Natural killer cell treated with Interleukin-12 subunit alpha and Interleukin-12 subunit beta and Interleukin-15 and Interleukin-18, amount 100 ng/mL, for 72 hours (primary cell): Measurements from ENCODE around the gene CROT. TPM values are rescaled to one million over a fixed set of nuclear protein-coding genes. Genes with fewer than 3 reads are reported as not detected.

Source experiments
- ATAC-seq, 2 donors: fragments of 150-1000 bp; cut with Tn5 transposase in 1 of 2; sonication (Bioruptor Pico), chemical (Tn5 transposase) in 1 of 2; 2 replicates each; pipeline ENCODE4 v1.10.0; 2021
- DNase-seq: peaks from one replicate; pipeline ENCODE4 v3.0.0; 2022; ENCODE audit warnings: low spot score
- H3K27ac Mint-ChIP-seq, 2 donors: 1 replicate in 1 of 2; 2 replicates in 1 of 2; pipeline ENCODE4 v1.8.0; 2022; ENCODE audit warnings: mixed read lengths in 2 of 2, mild to moderate bottlenecking in 1 of 2, moderate library complexity in 1 of 2
- H3K27me3 Mint-ChIP-seq, 2 donors: 1 replicate in 1 of 2; 2 replicates in 1 of 2; pipeline ENCODE4 v1.8.0; 2022; ENCODE audit warnings: mixed read lengths in 2 of 2
- H3K36me3 Mint-ChIP-seq: one replicate; pipeline ENCODE4 v1.8.0; 2022; ENCODE audit warnings: mixed read lengths
- H3K4me1 Mint-ChIP-seq, 2 donors: 1 replicate in 1 of 2; 2 replicates in 1 of 2; pipeline ENCODE4 v1.8.0; 2022; ENCODE audit warnings: low read depth in 2 of 2, mixed read lengths in 2 of 2, mild to moderate bottlenecking in 1 of 2
- H3K4me3 Mint-ChIP-seq: one replicate; pipeline ENCODE4 v1.8.0; 2022; ENCODE audit warnings: mixed read lengths
- H3K9me3 Mint-ChIP-seq: 2 replicates; pipeline ENCODE4 v1.8.0; 2022; ENCODE audit warnings: mixed read lengths
- total RNA-seq, 2 donors: library from RNA; stranded (reverse); gene quantifications; one replicate each; pipeline ENCODE4 v1.2.3, GENCODE V29; 2022

The CROT gene
- total RNA-seq, 2 donors from 2014 or later, result 9.2 TPM

DNA sequence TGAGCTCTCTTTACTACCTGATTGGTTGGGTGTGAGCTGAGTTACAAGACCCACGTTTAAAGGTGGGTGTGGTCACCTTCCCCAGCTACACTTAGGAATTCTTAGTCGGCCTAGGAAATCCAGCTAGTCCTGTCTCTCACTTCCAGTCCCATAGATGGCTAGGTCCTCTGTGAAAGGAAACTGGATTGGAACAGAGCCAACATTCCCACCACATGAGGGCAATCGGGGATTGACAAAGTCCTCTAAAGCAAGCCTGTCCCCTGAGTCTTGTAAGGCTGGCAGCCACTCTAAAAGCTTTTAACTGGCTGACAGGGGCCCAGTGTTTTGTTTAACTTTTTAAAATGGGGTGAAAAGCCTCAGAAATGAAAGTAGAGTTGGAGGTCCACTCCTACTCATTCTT, 15.1 kb upstream of the CROT start:
- H3K4me1 Mint-ChIP-seq, result no peaks in the 10 kb centered on the region
- no peaks in the 10 kb centered on the region for H3K27me3 Mint-ChIP-seq
- no peak overlapping the region for H3K4me3 Mint-ChIP-seq
- H3K36me3 Mint-ChIP-seq, result peaks cover 34% of the 10 kb centered on the region
- ATAC-seq (no peak), DNase-seq (no peak)
- H3K9me3 Mint-ChIP-seq, result peaks cover 20% of the 10 kb centered on the region
- H3K27ac Mint-ChIP-seq, result no peak overlapping the region

DNA sequence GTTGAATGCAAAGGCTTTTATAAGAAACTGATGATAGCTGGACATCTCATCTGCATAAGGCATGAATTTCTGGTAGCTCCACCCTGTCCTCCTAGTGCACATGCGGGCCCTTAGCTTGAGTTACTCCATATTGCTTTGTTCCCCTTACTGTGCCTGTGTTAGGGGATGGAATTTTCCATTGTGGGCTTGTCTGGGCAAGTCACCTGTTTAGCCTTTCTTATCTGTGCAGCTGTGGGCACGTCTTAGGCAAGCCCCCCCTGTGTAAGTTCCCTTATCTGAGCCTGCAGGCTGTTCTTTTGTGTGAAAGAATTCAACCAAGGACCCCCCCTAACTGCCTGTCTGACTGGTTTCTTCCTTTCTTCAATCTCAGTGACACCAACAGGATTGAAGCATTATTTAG, 14.5 kb upstream of the CROT start:
- DNase-seq (no peak), ATAC-seq (no peak)
- Mint-ChIP-seq H3K27me3 (no peaks in the 10 kb centered on the region), H3K36me3 (peaks cover 34% of the 10 kb centered on the region), H3K9me3 (peaks cover 20% of the 10 kb centered on the region), H3K4me1 (no peaks in the 10 kb centered on the region), H3K27ac (no peak overlapping the region), H3K4me3 (no peak overlapping the region)

- H3K4me3 Mint-ChIP-seq, result no peak overlapping the region
- peaks cover 31% of the 10 kb centered on the region for H3K36me3 Mint-ChIP-seq
- no peak for ATAC-seq
- no peaks in the 10 kb centered on the region for H3K27me3 Mint-ChIP-seq
- H3K9me3 Mint-ChIP-seq, result peaks cover 20% of the 10 kb centered on the region
- H3K4me1 Mint-ChIP-seq, result no peaks in the 10 kb centered on the region
- no peak for DNase-seq
- H3K27ac Mint-ChIP-seq, result no peak overlapping the region
Observed at GRCh38 chr7:87331687-87332252, 13.7 kb upstream of the CROT start.

GRCh38 chr7:87332321-87332720, 13.1 kb upstream of the CROT start:
- ATAC-seq (no peak), DNase-seq (no peak)
- Mint-ChIP-seq H3K27me3 (no peaks in the 10 kb centered on the region), H3K4me1 (no peaks in the 10 kb centered on the region), H3K9me3 (peaks cover 16% of the 10 kb centered on the region), H3K36me3 (peaks cover 26% of the 10 kb centered on the region), H3K27ac (no peak overlapping the region), H3K4me3 (no peak overlapping the region)

DNA sequence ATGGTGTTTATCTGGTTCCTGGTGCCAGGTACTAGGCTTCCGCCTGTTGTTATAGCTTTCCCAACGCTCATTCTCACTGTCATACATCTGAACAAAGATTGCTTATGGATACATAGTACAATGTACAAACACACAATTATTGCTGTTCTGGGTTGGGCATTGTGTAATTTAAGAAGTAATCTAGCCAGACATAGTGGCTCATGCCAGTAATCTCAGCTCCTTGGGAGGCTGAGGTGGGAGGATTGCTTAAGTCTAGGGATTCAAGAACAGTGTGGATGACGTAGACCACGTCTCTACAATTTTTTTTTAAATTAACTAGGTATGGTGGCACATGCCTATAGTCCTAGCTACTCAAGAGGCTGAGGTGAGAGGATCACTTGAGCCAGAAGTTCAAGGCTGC, 9.3 kb upstream of the CROT start:
- Mint-ChIP-seq H3K4me3 (no peak overlapping the region), H3K36me3 (peaks cover under 1% of the 10 kb centered on the region), H3K27ac (no peak overlapping the region), H3K4me1 (peaks cover 3 to 7% of the 10 kb centered on the region in 2 donors), H3K9me3 (no peaks in the 10 kb centered on the region), H3K27me3 (no peaks in the 10 kb centered on the region)
- ATAC-seq, result no peak
- DNase-seq, result no peak

DNA sequence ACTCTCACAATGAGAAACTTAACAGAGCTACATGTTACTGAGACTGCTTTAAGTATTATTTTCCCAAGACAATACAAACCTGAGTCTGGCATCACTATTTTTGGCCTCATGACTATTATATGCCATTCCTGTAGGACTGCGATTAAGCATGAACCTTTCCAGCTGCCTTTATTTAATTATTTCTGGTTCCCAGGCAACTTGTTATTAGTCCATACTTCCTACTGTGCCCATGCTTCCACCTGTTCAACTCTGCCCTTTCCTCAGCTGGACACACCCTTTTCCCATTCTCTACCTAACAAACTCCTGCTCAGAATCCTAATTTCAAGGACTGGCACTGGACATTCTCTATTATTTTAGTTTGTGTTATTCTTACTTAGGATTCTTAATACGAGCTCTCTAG, 8.1 kb upstream of the CROT start:
- no peak overlapping the region for H3K4me3 Mint-ChIP-seq
- DNase-seq (no peak), ATAC-seq (no peak)
- H3K4me1 Mint-ChIP-seq, result peaks cover 7 to 13% of the 10 kb centered on the region in 2 donors
- H3K27ac Mint-ChIP-seq, result no peak overlapping the region
- no peaks in the 10 kb centered on the region for H3K9me3 Mint-ChIP-seq
- no peaks in the 10 kb centered on the region for H3K27me3 Mint-ChIP-seq
- H3K36me3 Mint-ChIP-seq, result peaks cover 6% of the 10 kb centered on the region

DNA sequence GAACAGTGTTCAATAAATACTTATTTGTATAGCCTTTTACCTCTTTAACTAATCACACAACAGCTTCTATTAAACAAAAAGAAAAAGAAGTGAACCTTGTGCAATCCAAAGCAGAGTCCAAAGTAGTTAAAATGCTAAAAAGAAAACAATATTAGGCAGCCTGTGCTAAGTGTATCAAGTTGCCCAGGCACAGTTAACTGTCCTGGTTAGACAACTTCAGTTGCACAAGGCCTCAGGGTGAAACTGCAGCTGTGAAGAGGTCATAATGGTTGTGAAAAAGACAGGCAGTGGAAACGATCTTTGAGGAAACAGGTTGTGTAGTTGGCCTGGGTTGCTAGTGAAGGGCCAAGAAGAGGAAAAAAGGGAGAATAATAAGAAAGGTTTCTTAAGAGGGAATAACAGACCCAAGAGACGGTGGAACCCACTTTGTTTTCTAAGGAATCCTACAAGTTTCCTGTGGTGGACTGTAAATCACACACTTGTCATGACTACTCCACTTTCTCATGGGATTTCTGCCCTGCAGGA, 6.0 kb upstream of the CROT start:
- Mint-ChIP-seq H3K4me3 (no peak overlapping the region), H3K36me3 (peaks cover 6% of the 10 kb centered on the region), H3K27me3 (no peaks in the 10 kb centered on the region), H3K4me1 (peaks cover 11 to 27% of the 10 kb centered on the region in 2 donors), H3K27ac (no peak overlapping the region), H3K9me3 (no peaks in the 10 kb centered on the region)
- ATAC-seq (no peak), DNase-seq (no peak)

- Mint-ChIP-seq H3K27me3 (no peaks in the 10 kb centered on the region), H3K4me3 (no peak overlapping the region), H3K4me1 (peaks cover 21 to 42% of the 10 kb centered on the region in 2 donors), H3K9me3 (no peaks in the 10 kb centered on the region), H3K36me3 (peaks cover 6% of the 10 kb centered on the region), H3K27ac (peak overlapping the region in 1 of 2 donors; percentile 75)
- DNase-seq (no peak), ATAC-seq (no peak)
Observed at GRCh38 chr7:87341441-87341840, 4.0 kb upstream of the CROT start.

DNA sequence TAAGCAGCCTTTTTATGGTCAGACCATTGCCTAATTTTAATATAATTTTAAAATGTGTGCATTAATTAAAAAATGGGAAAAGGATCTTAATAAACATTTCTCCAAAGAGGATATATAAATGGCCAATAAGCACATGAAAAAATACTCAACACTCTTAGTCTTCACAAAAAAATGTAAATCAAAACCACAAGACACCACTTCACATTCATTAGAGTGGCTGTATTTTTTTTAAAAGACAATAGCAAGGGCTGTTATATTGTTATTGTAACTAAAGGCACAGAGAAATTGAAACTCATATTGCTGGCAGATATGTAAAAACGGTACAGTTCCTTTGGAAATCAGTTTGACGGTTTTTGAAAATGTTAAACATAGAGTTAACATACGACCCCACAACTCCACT, 3.2 kb upstream of the CROT start:
- Mint-ChIP-seq H3K9me3 (no peaks in the 10 kb centered on the region), H3K4me1 (peaks cover 21 to 49% of the 10 kb centered on the region in 2 donors), H3K27me3 (no peaks in the 10 kb centered on the region), H3K27ac (no peak overlapping the region), H3K36me3 (peaks cover 6% of the 10 kb centered on the region), H3K4me3 (no peak overlapping the region)
- no peak for ATAC-seq
- DNase-seq, result no peak

DNA sequence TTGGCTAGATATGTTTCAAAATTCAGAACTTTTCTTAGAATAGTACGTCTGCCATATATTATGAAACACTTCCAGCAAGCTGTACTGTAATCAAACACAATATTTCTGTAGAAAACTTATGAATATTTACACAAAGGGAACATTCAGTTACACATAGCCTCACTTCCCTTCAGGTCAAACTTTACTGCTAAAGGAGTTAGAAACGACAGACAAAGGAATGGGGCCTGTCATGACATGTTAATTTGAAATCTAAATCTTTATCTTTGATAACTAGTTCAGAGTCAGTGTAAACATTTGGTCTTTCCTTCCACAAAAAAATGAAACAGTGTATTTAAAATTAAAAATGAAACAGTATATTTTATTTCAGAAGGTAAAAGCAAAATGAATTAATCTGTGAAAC, 1.0 kb upstream of the CROT start:
- H3K27ac Mint-ChIP-seq, result peak overlapping the region; percentile 89 to 96
- DNase-seq (no peak), ATAC-seq (no peak)
- no peaks in the 10 kb centered on the region for H3K9me3 Mint-ChIP-seq
- no peaks in the 10 kb centered on the region for H3K27me3 Mint-ChIP-seq
- peak overlapping the region; percentile 98 for H3K4me3 Mint-ChIP-seq
- peaks cover 6% of the 10 kb centered on the region for H3K36me3 Mint-ChIP-seq
- H3K4me1 Mint-ChIP-seq, result peaks cover 20 to 46% of the 10 kb centered on the region in 2 donors

- ATAC-seq (peak in 1 of 2 donors; percentile 0), DNase-seq (no peak)
- peaks cover 18 to 43% of the 10 kb centered on the region in 2 donors for H3K4me1 Mint-ChIP-seq
- no peaks in the 10 kb centered on the region for H3K27me3 Mint-ChIP-seq
- peak overlapping the region; percentile 98 for H3K4me3 Mint-ChIP-seq
- H3K36me3 Mint-ChIP-seq, result peaks cover 14% of the 10 kb centered on the region
- H3K27ac Mint-ChIP-seq, result peak overlapping the region; percentile 89 to 96
- H3K9me3 Mint-ChIP-seq, result no peaks in the 10 kb centered on the region
Observed at GRCh38 chr7:87345962-87346371, 503 bp downstream of the CROT start.

DNA sequence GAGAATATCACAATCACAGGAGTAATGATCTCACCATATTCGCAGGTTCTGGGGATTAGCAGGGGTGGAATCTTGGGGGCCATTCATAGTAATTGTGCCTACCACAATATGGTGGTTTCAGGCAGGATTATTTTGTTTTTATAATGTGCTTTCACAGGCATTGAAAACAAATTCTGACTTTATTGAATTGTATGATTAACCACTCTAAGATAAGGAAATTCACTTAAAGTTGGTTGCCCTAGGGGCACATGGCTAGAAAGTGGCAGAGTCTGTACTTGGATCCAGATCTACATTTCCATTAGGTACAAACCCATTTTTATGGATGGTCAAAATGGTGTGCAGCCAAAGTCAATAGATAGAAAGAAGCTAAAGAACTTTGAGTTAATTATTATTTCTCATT, 1.7 kb downstream of the CROT start:
- no peak for DNase-seq
- Mint-ChIP-seq H3K27ac (no peak overlapping the region), H3K4me3 (peak overlapping the region; percentile 98), H3K36me3 (peaks cover 8% of the 10 kb centered on the region), H3K9me3 (no peaks in the 10 kb centered on the region), H3K4me1 (peaks cover 14 to 37% of the 10 kb centered on the region in 2 donors), H3K27me3 (no peaks in the 10 kb centered on the region)
- no peak for ATAC-seq

DNA sequence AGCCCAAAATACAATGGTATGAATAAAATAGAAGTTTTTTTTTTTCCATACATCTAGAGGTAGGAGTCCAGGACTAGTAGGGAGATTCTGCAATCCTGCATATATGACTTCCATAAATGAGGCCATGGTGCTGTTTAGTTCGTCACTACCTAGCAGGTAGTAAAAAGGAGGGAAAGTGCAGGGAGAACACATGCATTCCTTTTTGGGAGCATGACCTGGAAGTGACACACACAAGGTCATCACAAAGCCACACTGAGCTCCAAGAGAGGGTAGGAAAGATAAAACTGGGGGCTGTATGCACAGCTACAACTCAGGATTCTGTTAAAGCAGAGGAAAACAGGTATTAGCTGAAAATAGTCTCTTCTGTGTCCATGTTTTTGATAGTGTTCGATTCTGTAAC, 2.2 kb downstream of the CROT start:
- DNase-seq (no peak), ATAC-seq (no peak)
- Mint-ChIP-seq H3K36me3 (peaks cover 8% of the 10 kb centered on the region), H3K27me3 (no peaks in the 10 kb centered on the region), H3K9me3 (no peaks in the 10 kb centered on the region), H3K27ac (no peak overlapping the region), H3K4me1 (peaks cover 14 to 37% of the 10 kb centered on the region in 2 donors), H3K4me3 (no peak overlapping the region)

- no peaks in the 10 kb centered on the region for H3K9me3 Mint-ChIP-seq
- peaks cover 32% of the 10 kb centered on the region for H3K36me3 Mint-ChIP-seq
- ATAC-seq (no peak), DNase-seq (no peak)
- H3K27me3 Mint-ChIP-seq, result no peaks in the 10 kb centered on the region
- no peaks in the 10 kb centered on the region for H3K4me1 Mint-ChIP-seq
- no peak overlapping the region for H3K27ac Mint-ChIP-seq
- no peak overlapping the region for H3K4me3 Mint-ChIP-seq
Observed at GRCh38 chr7:87354749-87355148, 9.3 kb downstream of the CROT start.

DNA sequence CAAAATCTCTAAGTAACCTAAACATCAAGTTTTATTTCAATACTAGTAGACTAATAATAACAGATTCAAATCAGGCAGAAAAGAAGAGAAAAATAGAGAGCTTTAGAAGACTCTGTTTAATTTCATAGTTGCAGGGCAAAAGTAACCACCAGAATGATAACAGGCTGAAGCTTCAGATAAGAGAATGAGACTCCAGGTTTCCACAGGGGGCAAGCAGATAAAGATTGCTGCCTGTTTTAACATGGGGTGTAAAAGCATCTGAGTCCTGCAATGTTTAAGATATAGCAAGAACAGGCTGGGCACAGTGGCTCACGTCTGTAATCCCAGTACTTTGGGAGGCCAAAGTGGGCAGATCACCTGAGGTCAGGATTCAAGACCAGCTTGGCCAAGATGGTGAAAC, 11.0 kb downstream of the CROT start:
- Mint-ChIP-seq H3K27ac (no peak overlapping the region), H3K9me3 (no peaks in the 10 kb centered on the region), H3K4me1 (no peaks in the 10 kb centered on the region), H3K4me3 (no peak overlapping the region), H3K27me3 (no peaks in the 10 kb centered on the region), H3K36me3 (peaks cover 25% of the 10 kb centered on the region)
- no peak for ATAC-seq
- no peak for DNase-seq
